Measurements from ENCODE around the gene PTGFR. TPM values are rescaled to one million over a fixed set of nuclear protein-coding genes. Genes with fewer than 3 reads are reported as not detected.

PTGFR gene
- total RNA-seq, 2 donors from 2014 or later = 3.5 to 8.7 TPM

DNA sequence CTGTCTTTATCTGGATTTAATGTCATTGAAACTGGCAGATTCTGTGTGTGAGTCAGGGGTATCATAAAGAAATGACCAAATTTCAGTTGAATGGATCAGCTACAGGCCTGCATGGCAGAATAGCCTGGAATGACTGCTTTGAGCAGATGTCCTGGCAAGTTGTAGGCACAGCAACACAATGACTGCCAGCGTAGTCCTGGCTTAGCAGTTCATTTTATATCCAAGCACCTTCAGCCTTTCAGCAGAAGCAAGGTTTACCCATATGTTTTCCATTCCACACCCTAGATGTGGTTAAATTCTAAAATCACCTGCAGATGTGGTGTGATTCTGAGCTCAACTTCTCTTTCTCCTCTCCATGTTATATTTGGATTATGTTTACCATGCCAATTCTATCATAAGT, 22.3 kb upstream of the PTGFR start:
- Histone ChIP-seq H3K27me3 (replicated peaks; ENCODE audit: insufficient read depth) (no peaks in the 10 kb centered on the region), H3K36me3 (no peaks in the 10 kb centered on the region), H3K4me3 (no peak overlapping the region), H3K4me1 (ENCODE audit: control insufficient read depth in 1 of 2, low read depth in 2 of 2) (no peaks in the 10 kb centered on the region), H3K9me3 (no peaks in the 10 kb centered on the region), H3K27ac (no peak overlapping the region)
- DNase-seq (ENCODE audit: low spot score) (no peak), ATAC-seq (ENCODE audit: insufficient number of reproducible peaks, low FRiP score, low read depth) (no peak)
- TF ChIP-seq, protein P1, sequence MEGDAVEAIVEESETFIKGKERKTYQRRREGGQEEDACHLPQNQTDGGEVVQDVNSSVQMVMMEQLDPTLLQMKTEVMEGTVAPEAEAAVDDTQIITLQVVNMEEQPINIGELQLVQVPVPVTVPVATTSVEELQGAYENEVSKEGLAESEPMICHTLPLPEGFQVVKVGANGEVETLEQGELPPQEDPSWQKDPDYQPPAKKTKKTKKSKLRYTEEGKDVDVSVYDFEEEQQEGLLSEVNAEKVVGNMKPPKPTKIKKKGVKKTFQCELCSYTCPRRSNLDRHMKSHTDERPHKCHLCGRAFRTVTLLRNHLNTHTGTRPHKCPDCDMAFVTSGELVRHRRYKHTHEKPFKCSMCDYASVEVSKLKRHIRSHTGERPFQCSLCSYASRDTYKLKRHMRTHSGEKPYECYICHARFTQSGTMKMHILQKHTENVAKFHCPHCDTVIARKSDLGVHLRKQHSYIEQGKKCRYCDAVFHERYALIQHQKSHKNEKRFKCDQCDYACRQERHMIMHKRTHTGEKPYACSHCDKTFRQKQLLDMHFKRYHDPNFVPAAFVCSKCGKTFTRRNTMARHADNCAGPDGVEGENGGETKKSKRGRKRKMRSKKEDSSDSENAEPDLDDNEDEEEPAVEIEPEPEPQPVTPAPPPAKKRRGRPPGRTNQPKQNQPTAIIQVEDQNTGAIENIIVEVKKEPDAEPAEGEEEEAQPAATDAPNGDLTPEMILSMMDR (IDR thresholded peaks at IDR 0.05) = no peak

DNA sequence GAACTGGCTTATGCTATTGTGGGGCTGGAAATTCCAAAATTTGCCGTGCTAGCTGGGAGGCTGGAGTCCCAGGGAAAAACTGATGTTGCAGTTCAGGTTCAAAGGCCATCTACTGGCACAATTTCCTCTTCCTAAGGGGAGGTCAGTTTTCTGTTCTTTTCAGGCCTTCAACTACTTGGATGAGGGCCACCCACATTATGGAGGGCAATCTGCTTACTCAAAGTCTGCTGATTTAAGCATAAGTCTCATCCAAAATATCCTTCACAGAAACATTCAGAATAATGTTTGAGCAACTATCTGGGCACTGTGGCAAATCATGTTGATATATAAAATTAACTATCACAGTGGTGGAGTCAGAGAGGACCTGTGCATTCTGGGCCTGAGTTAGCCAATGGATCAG, 21.2 kb upstream of the PTGFR start:
- ATAC-seq (ENCODE audit: insufficient number of reproducible peaks, low FRiP score, low read depth) (no peak), DNase-seq (ENCODE audit: low spot score) (no peak)
- no peaks in the 10 kb centered on the region for H3K27me3 ChIP-seq (replicated peaks; ENCODE audit: insufficient read depth)
- TF ChIP-seq, protein P1 (IDR thresholded peaks at IDR 0.05) = no peak
- no peaks in the 10 kb centered on the region for H3K9me3 ChIP-seq
- no peaks in the 10 kb centered on the region for H3K36me3 ChIP-seq
- H3K4me1 ChIP-seq (ENCODE audit: control insufficient read depth in 1 of 2, low read depth in 2 of 2) = no peaks in the 10 kb centered on the region
- no peak overlapping the region for H3K27ac ChIP-seq
- H3K4me3 ChIP-seq = no peak overlapping the region

DNA sequence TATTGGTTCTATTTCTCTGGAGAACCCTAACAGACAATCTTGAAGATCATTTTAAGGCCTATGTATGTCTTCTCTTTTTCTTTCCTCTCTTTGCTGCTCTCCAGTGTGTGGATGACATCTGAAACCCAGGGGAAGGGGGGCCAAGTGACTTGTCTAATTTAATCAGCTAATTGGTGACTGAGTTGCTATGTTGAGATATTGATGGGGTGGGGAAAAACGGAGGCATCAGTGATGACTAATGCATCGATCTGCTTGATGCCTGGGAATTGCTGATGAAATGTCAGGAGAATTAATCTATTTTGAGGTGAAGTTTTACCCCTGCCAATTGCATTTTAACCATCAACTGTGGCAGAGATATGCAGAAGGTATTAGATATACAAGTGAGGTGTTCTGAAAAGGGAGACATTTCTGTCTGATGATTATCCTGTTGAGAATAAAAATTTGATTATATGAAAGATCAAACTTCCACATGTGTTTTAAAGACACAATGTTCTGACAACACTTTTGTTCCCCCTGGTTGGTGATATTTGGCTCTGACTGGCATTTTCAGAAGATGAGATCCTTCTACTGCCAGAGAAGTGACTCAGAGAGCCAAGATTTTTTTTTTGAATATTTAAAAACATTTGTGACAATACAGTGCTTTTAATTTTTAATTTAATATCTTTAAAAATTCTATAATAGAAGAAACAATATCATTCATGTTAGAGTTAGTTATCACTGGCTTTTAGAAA, 18.7 kb upstream of the PTGFR start:
- no peaks in the 10 kb centered on the region for H3K9me3 ChIP-seq
- no peak overlapping the region for H3K4me3 ChIP-seq
- no peaks in the 10 kb centered on the region for H3K27me3 ChIP-seq (replicated peaks; ENCODE audit: insufficient read depth)
- TF ChIP-seq, protein P1 (IDR thresholded peaks at IDR 0.05) = no peak
- ATAC-seq (ENCODE audit: insufficient number of reproducible peaks, low FRiP score, low read depth) (no peak), DNase-seq (ENCODE audit: low spot score) (no peak)
- no peaks in the 10 kb centered on the region for H3K36me3 ChIP-seq
- no peak overlapping the region for H3K27ac ChIP-seq
- H3K4me1 ChIP-seq (ENCODE audit: control insufficient read depth in 1 of 2, low read depth in 2 of 2) = no peaks in the 10 kb centered on the region

DNA sequence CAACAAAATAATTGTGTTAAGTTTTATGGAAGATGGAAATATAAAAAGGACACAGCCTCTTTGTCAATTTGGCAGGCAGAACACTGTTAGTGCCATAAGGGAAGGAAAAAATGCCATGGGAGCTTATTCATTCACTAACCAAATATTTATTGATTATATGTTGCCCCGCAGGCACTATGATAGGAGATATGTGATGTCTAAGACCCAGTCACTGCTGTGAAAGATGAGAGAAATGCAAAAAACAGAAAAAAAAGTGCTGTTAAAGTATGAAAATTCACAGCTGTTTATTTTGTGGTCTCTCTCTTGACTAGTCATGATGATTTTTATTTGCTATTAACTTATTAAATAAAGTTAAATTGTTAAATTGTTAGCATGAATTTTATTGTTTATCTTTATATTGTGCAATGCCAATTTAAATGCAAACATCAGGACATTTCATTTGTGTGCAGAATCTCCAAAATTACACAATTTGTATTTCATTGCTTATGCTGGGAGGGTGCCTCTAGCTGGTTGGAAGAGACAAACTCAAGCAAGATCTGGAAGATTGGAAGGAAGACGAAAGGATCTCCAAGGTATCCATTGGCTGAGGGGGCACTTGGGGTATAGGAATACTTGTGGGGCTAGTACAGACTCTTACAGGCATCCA, 17.8 kb upstream of the PTGFR start:
- Histone ChIP-seq H3K4me3 (no peak overlapping the region), H3K27ac (no peak overlapping the region), H3K9me3 (no peaks in the 10 kb centered on the region), H3K27me3 (replicated peaks; ENCODE audit: insufficient read depth) (no peaks in the 10 kb centered on the region), H3K36me3 (no peaks in the 10 kb centered on the region), H3K4me1 (ENCODE audit: control insufficient read depth in 1 of 2, low read depth in 2 of 2) (no peaks in the 10 kb centered on the region)
- DNase-seq (ENCODE audit: low spot score) = no peak
- TF ChIP-seq, protein P1 (IDR thresholded peaks at IDR 0.05) = no peak
- no peak for ATAC-seq (ENCODE audit: insufficient number of reproducible peaks, low FRiP score, low read depth)

DNA sequence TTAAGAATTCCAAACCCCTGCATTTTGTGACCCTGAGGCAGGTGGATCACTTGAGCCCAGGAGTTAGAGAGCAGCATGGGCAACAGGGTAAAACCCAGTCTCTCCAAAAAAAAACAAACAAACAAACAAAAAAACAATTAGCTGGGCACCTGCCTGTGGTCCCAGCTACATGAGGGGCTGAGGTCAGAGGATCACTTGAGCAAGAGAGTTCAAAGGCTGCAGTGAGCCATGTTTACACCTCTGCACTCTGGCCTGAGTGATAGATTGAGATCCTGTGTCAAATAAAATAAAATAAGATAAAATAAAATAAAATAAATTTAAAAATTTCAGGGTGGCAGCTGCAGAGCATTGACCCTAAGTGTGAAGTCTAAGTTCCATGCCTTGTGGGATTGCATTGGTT, 16.7 kb upstream of the PTGFR start:
- Histone ChIP-seq H3K4me1 (ENCODE audit: control insufficient read depth in 1 of 2, low read depth in 2 of 2) (no peaks in the 10 kb centered on the region), H3K36me3 (no peaks in the 10 kb centered on the region), H3K9me3 (no peaks in the 10 kb centered on the region), H3K27ac (no peak overlapping the region), H3K27me3 (replicated peaks; ENCODE audit: insufficient read depth) (no peaks in the 10 kb centered on the region), H3K4me3 (no peak overlapping the region)
- TF ChIP-seq, protein P1 (IDR thresholded peaks at IDR 0.05) = no peak
- ATAC-seq (ENCODE audit: insufficient number of reproducible peaks, low FRiP score, low read depth) (no peak), DNase-seq (ENCODE audit: low spot score) (no peak)
